A673 (cell line): ENCODE data around the gene PPP2R2D. TPM values are rescaled to one million over a fixed set of nuclear protein-coding genes. Genes with fewer than 3 reads are reported as not detected.
"Not testable (repeated sequence)": the region's sequence is repeated elsewhere in the genome, so short reads cannot be mapped to it uniquely, and the experiment has no call there.

ENCODE experiments used
- BruUV-seq: library from RNA; stranded (reverse); fragments of 400-500 nt; replicated peaks from 2 replicates; lab custom pipeline; 2021; lab: Mats Ljungman, UMichigan
- CTCF ChIA-PET: fragments of 300-600 bp; sonication (Branson Sonifier 250); formaldehyde crosslinking; loops from one replicate; lab custom pipeline; 2022; ENCODE audit warnings: antibody characterized with exemption; lab: Charles Lee
- POLR2A ChIA-PET: fragments of 300-600 bp; sonication (Branson Sonifier 250); formaldehyde crosslinking; loops from one replicate; lab custom pipeline; 2022; ENCODE audit warnings: antibody characterized with exemption; ENCODE audit not compliant: low non-redundant PET; lab: Charles Lee
- DNase-seq: peaks from one replicate; pipeline ENCODE4 v3.0.0-alpha.2; 2015; ENCODE audit warnings: low spot score
- H3K27ac ChIP-seq: fragments of 200-600 bp; sonication (generic); 2 replicates; pipeline ENCODE4 v1.5.1; 2016; ENCODE audit warnings: mixed run types, low read depth, mild to moderate bottlenecking, mixed read lengths, antibody characterized with exemption, low read length; ENCODE audit not compliant: poor library complexity, severe bottlenecking
- H3K27me3 ChIP-seq: fragments of 200-600 bp; sonication (generic); replicated peaks from 2 replicates; pipeline ENCODE4 v1.6.1; 2017; ENCODE audit warnings: mixed run types, low read depth, mild to moderate bottlenecking, mixed read lengths, antibody characterized with exemption, low read length; ENCODE audit not compliant: insufficient read depth, poor library complexity
- H3K36me3 ChIP-seq: fragments of 200-600 bp; sonication (generic); 2 replicates; pipeline ENCODE4 v1.6.1; 2016; ENCODE audit warnings: mixed run types, mild to moderate bottlenecking, mixed read lengths, antibody characterized with exemption, low read length; ENCODE audit not compliant: insufficient read depth, poor library complexity, severe bottlenecking
- H3K4me1 ChIP-seq: fragments of 200-600 bp; sonication (generic); 2 replicates; pipeline ENCODE4 v1.6.1; 2017; ENCODE audit warnings: mixed run types, mild to moderate bottlenecking, mixed read lengths, antibody characterized with exemption, low read length; ENCODE audit not compliant: insufficient read depth, poor library complexity, severe bottlenecking
- H3K4me3 ChIP-seq: fragments of 200-600 bp; sonication (generic); 2 replicates; pipeline ENCODE4 v1.5.1; 2016; ENCODE audit warnings: low read depth, mixed run types, mild to moderate bottlenecking, mixed read lengths, low read length; ENCODE audit not compliant: poor library complexity, severe bottlenecking
- H3K9me3 ChIP-seq: fragments of 200-600 bp; sonication (generic); 2 replicates; pipeline ENCODE4 v1.6.1; 2016; ENCODE audit warnings: mixed run types, low read depth, mild to moderate bottlenecking, mixed read lengths, antibody characterized with exemption, low read length; ENCODE audit not compliant: poor library complexity, severe bottlenecking
- EZH2 ChIP-seq: fragments of 200-600 bp; sonication (generic); IDR thresholded peaks from 2 replicates; pipeline ENCODE4 v1.6.1; 2017; ENCODE audit warnings: borderline replicate concordance, low read depth, mild to moderate bottlenecking, mixed read lengths, antibody characterized with exemption, low read length; ENCODE audit not compliant: poor library complexity, severe bottlenecking
- intact Hi-C: fragments of 100-400 bp; cut with micrococcal nuclease; formaldehyde crosslinking; loops from one replicate; pipeline ENCODE4 v1.10.0; 2022; ENCODE audit not compliant: unreplicated experiment
- total RNA-seq: library from RNA; stranded (reverse); gene quantifications from 2 replicates; pipeline ENCODE4 v1.2.3, GENCODE V29; 2021
- TF ChIP-seq, protein P1 (sequence below): fragments of 300-800, 200-600 bp; sonication (generic); conservative IDR thresholded peaks from 2 replicates; pipeline ENCODE4 v1.5.1; 2017; ENCODE audit warnings: low read depth, mild to moderate bottlenecking, antibody characterized with exemption, low read length, moderate library complexity, mixed read lengths

Gene PPP2R2D
- total RNA-seq, 1 experiment from 2014 or later = 49.1 TPM

GRCh38 chr10:131982796-131983195 is 82.0 kb downstream of the PPP2R2D start:
- H3K4me3 ChIP-seq = peak overlapping the region; percentile 93
- DNase-seq = no peak
- intact Hi-C loops = no loop called here
- H3K36me3 ChIP-seq = no peaks in the 10 kb centered on the region
- no peaks in the 10 kb centered on the region for H3K27me3 ChIP-seq
- H3K4me1 ChIP-seq = peaks cover 10% of the 10 kb centered on the region
- no peak for TF ChIP-seq EZH2
- TF ChIP-seq, protein P1, sequence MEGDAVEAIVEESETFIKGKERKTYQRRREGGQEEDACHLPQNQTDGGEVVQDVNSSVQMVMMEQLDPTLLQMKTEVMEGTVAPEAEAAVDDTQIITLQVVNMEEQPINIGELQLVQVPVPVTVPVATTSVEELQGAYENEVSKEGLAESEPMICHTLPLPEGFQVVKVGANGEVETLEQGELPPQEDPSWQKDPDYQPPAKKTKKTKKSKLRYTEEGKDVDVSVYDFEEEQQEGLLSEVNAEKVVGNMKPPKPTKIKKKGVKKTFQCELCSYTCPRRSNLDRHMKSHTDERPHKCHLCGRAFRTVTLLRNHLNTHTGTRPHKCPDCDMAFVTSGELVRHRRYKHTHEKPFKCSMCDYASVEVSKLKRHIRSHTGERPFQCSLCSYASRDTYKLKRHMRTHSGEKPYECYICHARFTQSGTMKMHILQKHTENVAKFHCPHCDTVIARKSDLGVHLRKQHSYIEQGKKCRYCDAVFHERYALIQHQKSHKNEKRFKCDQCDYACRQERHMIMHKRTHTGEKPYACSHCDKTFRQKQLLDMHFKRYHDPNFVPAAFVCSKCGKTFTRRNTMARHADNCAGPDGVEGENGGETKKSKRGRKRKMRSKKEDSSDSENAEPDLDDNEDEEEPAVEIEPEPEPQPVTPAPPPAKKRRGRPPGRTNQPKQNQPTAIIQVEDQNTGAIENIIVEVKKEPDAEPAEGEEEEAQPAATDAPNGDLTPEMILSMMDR = no peak
- H3K27ac ChIP-seq = no peak overlapping the region
- no TSS peak for BruUV-seq
- ChIA-PET CTCF (no interaction called here), POLR2A (no interaction called here)
- H3K9me3 ChIP-seq = no peaks in the 10 kb centered on the region

DNA sequence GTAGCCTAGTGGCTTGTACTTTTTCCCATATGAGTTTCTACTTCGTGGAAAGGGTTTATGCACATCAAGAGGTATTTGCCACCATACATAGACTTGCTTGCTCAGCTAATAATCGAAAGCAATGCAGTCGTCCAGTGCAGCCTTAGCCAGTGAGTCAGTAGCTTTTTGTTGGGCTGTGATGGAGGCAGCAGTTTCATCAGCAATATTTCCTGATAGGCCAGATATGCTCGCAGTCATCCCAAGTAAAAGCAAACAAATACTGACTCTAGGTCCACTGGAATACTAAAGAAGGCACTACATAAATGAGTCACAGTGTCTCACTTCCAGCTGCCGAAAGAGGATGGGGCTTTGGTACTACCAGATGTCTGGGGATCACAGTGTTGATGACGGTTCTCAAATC is 83.0 kb downstream of the PPP2R2D start:
- CTCF ChIA-PET = no interaction called here
- TF ChIP-seq, protein P1 = no peak
- no peak for TF ChIP-seq EZH2
- Histone ChIP-seq H3K4me3 (no peak overlapping the region), H3K27ac (no peak overlapping the region), H3K9me3 (no peaks in the 10 kb centered on the region), H3K4me1 (peaks cover 6% of the 10 kb centered on the region), H3K36me3 (no peaks in the 10 kb centered on the region), H3K27me3 (no peaks in the 10 kb centered on the region)
- intact Hi-C loops = no loop called here
- no TSS peak for BruUV-seq
- POLR2A ChIA-PET = no interaction called here
- no peak for DNase-seq

DNA sequence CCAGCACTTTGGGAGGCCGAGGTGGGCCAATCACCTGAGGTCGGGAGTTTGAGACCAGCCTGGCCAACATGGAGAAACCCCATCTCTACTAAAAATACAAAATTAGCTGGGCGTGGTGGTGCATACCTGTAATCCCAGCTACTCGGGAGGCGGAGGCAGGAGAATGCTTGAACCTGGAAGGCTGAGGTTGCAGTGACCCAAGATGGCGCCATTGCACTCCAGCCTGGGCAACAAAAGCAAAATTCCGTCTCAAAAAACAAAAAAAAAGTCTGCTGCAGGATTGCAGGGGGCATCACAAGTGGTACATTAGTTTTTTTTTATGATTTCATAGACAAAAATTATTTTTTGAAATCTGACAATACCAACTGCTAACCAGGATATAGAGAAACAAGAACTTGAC is 86.0 kb downstream of the PPP2R2D start:
- H3K4me3 ChIP-seq, H3K27ac ChIP-seq, BruUV-seq, H3K36me3 ChIP-seq, intact Hi-C loops, CTCF ChIA-PET, POLR2A ChIA-PET, H3K4me1 ChIP-seq, H3K27me3 ChIP-seq, DNase-seq, H3K9me3 ChIP-seq: not testable (repeated sequence)

- BruUV-seq, CTCF ChIA-PET, H3K4me3 ChIP-seq, H3K27ac ChIP-seq, POLR2A ChIA-PET, H3K9me3 ChIP-seq, H3K36me3 ChIP-seq, H3K4me1 ChIP-seq, intact Hi-C loops, DNase-seq, H3K27me3 ChIP-seq: not testable (repeated sequence)
Observed at GRCh38 chr10:131987301-131987700, 86.5 kb downstream of the PPP2R2D start.

GRCh38 chr10:131987786-131988185 is 87.0 kb downstream of the PPP2R2D start:
- H3K27me3 ChIP-seq = not testable (repeated sequence)

More at GRCh38 chr10:131987786-131988185, 87.0 kb downstream of the PPP2R2D start:
- H3K4me1 ChIP-seq, BruUV-seq, DNase-seq, POLR2A ChIA-PET, H3K27ac ChIP-seq, H3K36me3 ChIP-seq, H3K9me3 ChIP-seq, H3K4me3 ChIP-seq, intact Hi-C loops, CTCF ChIA-PET: not testable (repeated sequence)
